ENCODE data around the gene AGRP.

The AGRP gene

DNA sequence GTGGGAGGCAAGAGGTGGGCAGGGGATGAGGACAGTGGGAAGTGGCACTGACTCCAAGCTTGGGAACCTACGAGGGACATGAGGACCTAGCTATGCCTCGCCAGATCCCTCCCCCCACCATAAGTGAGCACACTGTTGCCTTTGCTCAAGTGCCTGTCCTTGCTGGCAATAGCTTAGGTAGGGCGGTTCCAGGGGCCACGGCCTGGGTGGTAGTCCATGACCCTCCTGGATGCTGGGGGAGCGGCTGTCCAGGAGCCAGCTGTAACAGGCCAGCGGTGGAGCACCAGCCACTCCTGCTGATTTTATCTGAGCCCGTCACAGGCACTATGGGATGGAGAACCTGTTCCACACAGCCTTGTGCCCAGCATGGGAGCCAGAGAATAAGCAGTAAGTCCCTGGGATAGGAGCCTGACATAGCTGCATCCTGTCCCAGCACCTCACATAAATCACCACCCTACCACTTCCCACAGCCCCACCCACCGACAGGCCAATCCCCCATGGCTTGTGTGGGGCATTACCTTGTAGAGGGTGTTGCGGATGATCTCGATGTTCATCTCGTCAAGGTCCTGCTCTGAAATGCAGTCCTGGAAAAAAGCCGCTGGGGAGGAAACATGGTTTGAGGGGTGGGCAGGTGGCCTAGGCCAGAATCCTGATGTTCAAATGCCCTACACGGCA is 40.6 kb downstream of the AGRP start (continued):
- TF ChIP-seq ZNF280D (tag by site-specific recombination; IDR thresholded peaks at IDR 0.05) (no peak), ZFP69B (tag by site-specific recombination; IDR thresholded peaks at IDR 0.05) (no peak), ZNF548 (tag by site-specific recombination; IDR thresholded peaks at IDR 0.05) (no peak), ZNF274 (IDR thresholded peaks at IDR 0.05; ENCODE audit: low read length) (no peak), ZNF274 (tag by site-specific recombination; IDR thresholded peaks at IDR 0.05; ENCODE audit: borderline replicate concordance) (no peak), EGR2 (tag by site-specific recombination; IDR thresholded peaks at IDR 0.05; ENCODE audit: low read depth) (0 out of 2 replicates have a peak, but pooled peaks have one; percentile 50), AEBP2 (tag by site-specific recombination; IDR thresholded peaks at IDR 0.05; ENCODE audit: borderline replicate concordance) (no peak), HOXA7 (CRISPR knock-in tag; IDR thresholded peaks at IDR 0.05; ENCODE audit: borderline replicate concordance) (no peak), ZIC2 (tag by site-specific recombination; IDR thresholded peaks at IDR 0.05) (0 out of 2 replicates have a peak, but pooled peaks have one; percentile 28), ZNF175 (tag by site-specific recombination; IDR thresholded peaks at IDR 0.05) (no peak), ZNF596 (tag by site-specific recombination; IDR thresholded peaks at IDR 0.05) (no peak)
- TF ChIP-seq, protein P1, sequence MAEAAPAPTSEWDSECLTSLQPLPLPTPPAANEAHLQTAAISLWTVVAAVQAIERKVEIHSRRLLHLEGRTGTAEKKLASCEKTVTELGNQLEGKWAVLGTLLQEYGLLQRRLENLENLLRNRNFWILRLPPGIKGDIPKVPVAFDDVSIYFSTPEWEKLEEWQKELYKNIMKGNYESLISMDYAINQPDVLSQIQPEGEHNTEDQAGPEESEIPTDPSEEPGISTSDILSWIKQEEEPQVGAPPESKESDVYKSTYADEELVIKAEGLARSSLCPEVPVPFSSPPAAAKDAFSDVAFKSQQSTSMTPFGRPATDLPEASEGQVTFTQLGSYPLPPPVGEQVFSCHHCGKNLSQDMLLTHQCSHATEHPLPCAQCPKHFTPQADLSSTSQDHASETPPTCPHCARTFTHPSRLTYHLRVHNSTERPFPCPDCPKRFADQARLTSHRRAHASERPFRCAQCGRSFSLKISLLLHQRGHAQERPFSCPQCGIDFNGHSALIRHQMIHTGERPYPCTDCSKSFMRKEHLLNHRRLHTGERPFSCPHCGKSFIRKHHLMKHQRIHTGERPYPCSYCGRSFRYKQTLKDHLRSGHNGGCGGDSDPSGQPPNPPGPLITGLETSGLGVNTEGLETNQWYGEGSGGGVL (tag by site-specific recombination; IDR thresholded peaks at IDR 0.05) = no peak

- POLR2A ChIA-PET = interaction anchor here (0.6 kb wide), 2 partner anchors 10 kb away, joined by 3 to 6 read pairs; no protein-coding TSS in a partner anchor
- H3K4me1 ChIP-seq (ENCODE audit: control insufficient read depth, insufficient read depth, low read length) = no peaks in the 10 kb centered on the region
- no peak overlapping the region for H3K27ac ChIP-seq (ENCODE audit: extremely low read depth, low read depth, low read length)
Observed at GRCh38 chr16:67441907-67442306, 41.4 kb downstream of the AGRP start.

More at GRCh38 chr16:67441907-67442306, 41.4 kb downstream of the AGRP start:
- Histone ChIP-seq H3K4me3 (ENCODE audit: low read depth, low read length) (no peak overlapping the region), H3K9me3 (ENCODE audit: control insufficient read depth, insufficient read depth, low read depth, low read length) (no peaks in the 10 kb centered on the region), H3K36me3 (ENCODE audit: control insufficient read depth in 2 of 2, insufficient read depth in 1 of 2, low read length in 2 of 2) (peaks cover 0 to 81% of the 10 kb centered on the region in 2 experiments; a peak in 1 of 3 replicates)
- TF ChIP-seq ZNF670 (tag by site-specific recombination; IDR thresholded peaks at IDR 0.05; ENCODE audit: low read depth) (no peak), ZNF791 (tag by site-specific recombination; IDR thresholded peaks at IDR 0.05) (no peak), SP3 (tag by site-specific recombination; IDR thresholded peaks at IDR 0.05) (no peak)
- TF ChIP-seq, protein P2, sequence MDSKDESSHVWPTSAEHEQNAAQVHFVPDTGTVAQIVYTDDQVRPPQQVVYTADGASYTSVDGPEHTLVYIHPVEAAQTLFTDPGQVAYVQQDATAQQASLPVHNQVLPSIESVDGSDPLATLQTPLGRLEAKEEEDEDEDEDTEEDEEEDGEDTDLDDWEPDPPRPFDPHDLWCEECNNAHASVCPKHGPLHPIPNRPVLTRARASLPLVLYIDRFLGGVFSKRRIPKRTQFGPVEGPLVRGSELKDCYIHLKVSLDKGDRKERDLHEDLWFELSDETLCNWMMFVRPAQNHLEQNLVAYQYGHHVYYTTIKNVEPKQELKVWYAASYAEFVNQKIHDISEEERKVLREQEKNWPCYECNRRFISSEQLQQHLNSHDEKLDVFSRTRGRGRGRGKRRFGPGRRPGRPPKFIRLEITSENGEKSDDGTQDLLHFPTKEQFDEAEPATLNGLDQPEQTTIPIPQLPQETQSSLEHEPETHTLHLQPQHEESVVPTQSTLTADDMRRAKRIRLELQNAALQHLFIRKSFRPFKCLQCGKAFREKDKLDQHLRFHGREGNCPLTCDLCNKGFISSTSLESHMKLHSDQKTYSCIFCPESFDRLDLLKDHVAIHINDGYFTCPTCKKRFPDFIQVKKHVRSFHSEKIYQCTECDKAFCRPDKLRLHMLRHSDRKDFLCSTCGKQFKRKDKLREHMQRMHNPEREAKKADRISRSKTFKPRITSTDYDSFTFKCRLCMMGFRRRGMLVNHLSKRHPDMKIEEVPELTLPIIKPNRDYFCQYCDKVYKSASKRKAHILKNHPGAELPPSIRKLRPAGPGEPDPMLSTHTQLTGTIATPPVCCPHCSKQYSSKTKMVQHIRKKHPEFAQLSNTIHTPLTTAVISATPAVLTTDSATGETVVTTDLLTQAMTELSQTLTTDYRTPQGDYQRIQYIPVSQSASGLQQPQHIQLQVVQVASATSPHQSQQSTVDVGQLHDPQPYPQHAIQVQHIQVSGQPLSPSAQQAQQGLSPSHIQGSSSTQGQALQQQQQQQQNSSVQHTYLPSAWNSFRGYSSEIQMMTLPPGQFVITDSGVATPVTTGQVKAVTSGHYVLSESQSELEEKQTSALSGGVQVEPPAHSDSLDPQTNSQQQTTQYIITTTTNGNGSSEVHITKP (tag by site-specific recombination; IDR thresholded peaks at IDR 0.05) = peak; percentile 46
- TF ChIP-seq, protein P3, sequence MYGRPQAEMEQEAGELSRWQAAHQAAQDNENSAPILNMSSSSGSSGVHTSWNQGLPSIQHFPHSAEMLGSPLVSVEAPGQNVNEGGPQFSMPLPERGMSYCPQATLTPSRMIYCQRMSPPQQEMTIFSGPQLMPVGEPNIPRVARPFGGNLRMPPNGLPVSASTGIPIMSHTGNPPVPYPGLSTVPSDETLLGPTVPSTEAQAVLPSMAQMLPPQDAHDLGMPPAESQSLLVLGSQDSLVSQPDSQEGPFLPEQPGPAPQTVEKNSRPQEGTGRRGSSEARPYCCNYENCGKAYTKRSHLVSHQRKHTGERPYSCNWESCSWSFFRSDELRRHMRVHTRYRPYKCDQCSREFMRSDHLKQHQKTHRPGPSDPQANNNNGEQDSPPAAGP (tag by site-specific recombination; IDR thresholded peaks at IDR 0.05) = no peak
- CTCF ChIA-PET = interaction anchor here (0.8 to 2.2 kb wide), 3 partner anchors 9 to 15 kb away, joined by 3 to 9 read pairs (median 3); no protein-coding TSS in a partner anchor

Data from HEK293 (cell line).